ENCODE measurements around the gene MUC5AC.
"Not testable (repeated sequence)": the region's sequence is repeated elsewhere in the genome, so short reads cannot be mapped to it uniquely, and the experiment has no call there.

The MUC5AC gene

GRCh38 chr11:1157645-1158591 is at the start of gene MUC5AC:
MUC5AC (plus strand) TSS chr11:1157953; CDS start chr11:1158000, 47 bp downstream.
- Histone ChIP-seq H3K9me3 (ENCODE audit: control insufficient read depth, insufficient read depth, low read length) (no peaks in the 10 kb centered on the region), H3K36me3 (ENCODE audit: insufficient read depth, low read length) (no peaks in the 10 kb centered on the region), H3K4me1 (ENCODE audit: insufficient read depth, low read length) (no peaks in the 10 kb centered on the region; the same call in 1 of the 2 replicates), H3K9ac (ENCODE audit: low read depth, low read length) (no peak within 1 kb of the TSS)

- no peaks in the 10 kb centered on the region for H3K9me3 ChIP-seq (ENCODE audit: control insufficient read depth, insufficient read depth, low read length)
- no peaks in the 10 kb centered on the region for H3K4me1 ChIP-seq (ENCODE audit: insufficient read depth, low read length)
- H3K36me3 ChIP-seq (ENCODE audit: insufficient read depth, low read length), result no peaks in the 10 kb centered on the region
- no peak overlapping the region for H3K9ac ChIP-seq (ENCODE audit: low read depth, low read length)
Observed at GRCh38 chr11:1108246-1108900, 49.4 kb upstream of the MUC5AC start.

- Histone ChIP-seq H3K9ac (ENCODE audit: low read depth, low read length) (no peak overlapping the region), H3K36me3 (ENCODE audit: insufficient read depth, low read length) (no peaks in the 10 kb centered on the region), H3K4me1 (ENCODE audit: insufficient read depth, low read length) (no peaks in the 10 kb centered on the region), H3K9me3 (ENCODE audit: control insufficient read depth, insufficient read depth, low read length) (no peaks in the 10 kb centered on the region)
Observed at GRCh38 chr11:1109101-1109917, 48.4 kb upstream of the MUC5AC start.

GRCh38 chr11:1109918-1110705 is 47.6 kb upstream of the MUC5AC start:
- no peak overlapping the region for H3K9ac ChIP-seq (ENCODE audit: low read depth, low read length)
- no peaks in the 10 kb centered on the region for H3K9me3 ChIP-seq (ENCODE audit: control insufficient read depth, insufficient read depth, low read length)

GRCh38 chr11:1111545-1112212 is 46.1 kb upstream of the MUC5AC start:
- Histone ChIP-seq H3K9ac (ENCODE audit: low read depth, low read length) (no peak overlapping the region), H3K36me3 (ENCODE audit: insufficient read depth, low read length) (no peaks in the 10 kb centered on the region), H3K4me1 (ENCODE audit: insufficient read depth, low read length) (no peaks in the 10 kb centered on the region), H3K9me3 (ENCODE audit: control insufficient read depth, insufficient read depth, low read length) (no peaks in the 10 kb centered on the region)

More at GRCh38 chr11:1109918-1110705, 47.6 kb upstream of the MUC5AC start:
- Histone ChIP-seq H3K4me1 (ENCODE audit: insufficient read depth, low read length) (no peaks in the 10 kb centered on the region), H3K36me3 (ENCODE audit: insufficient read depth, low read length) (no peaks in the 10 kb centered on the region)

- Histone ChIP-seq H3K9ac (ENCODE audit: low read depth, low read length) (no peak overlapping the region), H3K9me3 (ENCODE audit: control insufficient read depth, insufficient read depth, low read length) (no peaks in the 10 kb centered on the region), H3K4me1 (ENCODE audit: insufficient read depth, low read length) (no peaks in the 10 kb centered on the region), H3K36me3 (ENCODE audit: insufficient read depth, low read length) (no peaks in the 10 kb centered on the region)
Observed at GRCh38 chr11:1112351-1113191, 45.2 kb upstream of the MUC5AC start.

GRCh38 chr11:1113405-1114201 is 44.1 kb upstream of the MUC5AC start:
- Histone ChIP-seq H3K9me3 (ENCODE audit: control insufficient read depth, insufficient read depth, low read length) (no peaks in the 10 kb centered on the region), H3K9ac (ENCODE audit: low read depth, low read length) (no peak overlapping the region), H3K36me3 (ENCODE audit: insufficient read depth, low read length) (no peaks in the 10 kb centered on the region), H3K4me1 (ENCODE audit: insufficient read depth, low read length) (no peaks in the 10 kb centered on the region)

GRCh38 chr11:1115292-1115691 is 42.5 kb upstream of the MUC5AC start:
- not testable (repeated sequence) for H3K9me3 ChIP-seq (ENCODE audit: control insufficient read depth, insufficient read depth, low read length); H3K36me3 ChIP-seq (ENCODE audit: insufficient read depth, low read length); H3K9ac ChIP-seq (ENCODE audit: low read depth, low read length); H3K4me1 ChIP-seq (ENCODE audit: insufficient read depth, low read length)

- Histone ChIP-seq H3K9me3 (ENCODE audit: control insufficient read depth, insufficient read depth, low read length) (no peaks in the 10 kb centered on the region), H3K36me3 (ENCODE audit: insufficient read depth, low read length) (no peaks in the 10 kb centered on the region), H3K9ac (ENCODE audit: low read depth, low read length) (no peak overlapping the region), H3K4me1 (ENCODE audit: insufficient read depth, low read length) (no peaks in the 10 kb centered on the region)
Observed at GRCh38 chr11:1116104-1116503, 41.6 kb upstream of the MUC5AC start.

GRCh38 chr11:1116666-1117390 is 40.9 kb upstream of the MUC5AC start:
- Histone ChIP-seq H3K36me3 (ENCODE audit: insufficient read depth, low read length) (no peaks in the 10 kb centered on the region), H3K9ac (ENCODE audit: low read depth, low read length) (no peak overlapping the region), H3K9me3 (ENCODE audit: control insufficient read depth, insufficient read depth, low read length) (no peaks in the 10 kb centered on the region), H3K4me1 (ENCODE audit: insufficient read depth, low read length) (no peaks in the 10 kb centered on the region)

- Histone ChIP-seq H3K4me1 (ENCODE audit: insufficient read depth, low read length) (no peaks in the 10 kb centered on the region), H3K9me3 (ENCODE audit: control insufficient read depth, insufficient read depth, low read length) (no peaks in the 10 kb centered on the region), H3K36me3 (ENCODE audit: insufficient read depth, low read length) (no peaks in the 10 kb centered on the region), H3K9ac (ENCODE audit: low read depth, low read length) (no peak overlapping the region)
Observed at GRCh38 chr11:1117992-1118391, 39.8 kb upstream of the MUC5AC start.
